ENCODE data around the gene SRMS. TPM values are rescaled to one million over a fixed set of nuclear protein-coding genes. Genes with fewer than 3 reads are reported as not detected.

The SRMS gene
- total and polyA plus RNA-seq, 3 donors from 2014 or later, result 0.19 to 0.42 (median 0.24) TPM

GRCh38 chr20:63568170-63568981 lies 20.8 kb upstream of the SRMS start:
- no peak for TF ChIP-seq CTCF (IDR thresholded peaks at IDR 0.05)
- TF ChIP-seq POLR2A (IDR thresholded peaks at IDR 0.05), result no peak
- Histone ChIP-seq H3K27ac (no peak overlapping the region), H3K4me3 (no peak overlapping the region), H3K27me3 (no peaks in the 10 kb centered on the region), H3K9me3 (no peaks in the 10 kb centered on the region), H3K36me3 (ENCODE audit: low read depth, missing control alignments) (no peaks in the 10 kb centered on the region), H3K4me1 (peaks cover 3% of the 10 kb centered on the region)
- intact Hi-C loops (cut with DNase I; ENCODE audit: low total_unique reads), result no loop called here
- WGBS, 2 donors, result 93 to 100% methylated on average over 2 to 42 of the region's 43 CpGs
- no peak for DNase-seq

GRCh38 chr20:63567386-63568169 lies 20.0 kb upstream of the SRMS start:
- no peak for TF ChIP-seq POLR2A (IDR thresholded peaks at IDR 0.05)
- TF ChIP-seq CTCF (IDR thresholded peaks at IDR 0.05), result no peak
- WGBS, 2 donors, result 87 to 91% methylated on average over 14 to 37 of the region's 37 CpGs
- Histone ChIP-seq H3K36me3 (ENCODE audit: low read depth, missing control alignments) (no peaks in the 10 kb centered on the region), H3K4me1 (no peaks in the 10 kb centered on the region), H3K9me3 (no peaks in the 10 kb centered on the region), H3K4me3 (no peak overlapping the region), H3K27me3 (no peaks in the 10 kb centered on the region), H3K27ac (no peak overlapping the region)
- intact Hi-C loops (cut with DNase I; ENCODE audit: low total_unique reads), result no loop called here
- no peak for DNase-seq

GRCh38 chr20:63567136-63567385 lies 19.5 kb upstream of the SRMS start:
- Histone ChIP-seq H3K4me3 (no peak overlapping the region), H3K36me3 (ENCODE audit: low read depth, missing control alignments) (no peaks in the 10 kb centered on the region), H3K27me3 (no peaks in the 10 kb centered on the region), H3K9me3 (no peaks in the 10 kb centered on the region), H3K4me1 (no peaks in the 10 kb centered on the region), H3K27ac (no peak overlapping the region)
- 85 to 87% methylated on average over 10 to 20 of the region's 22 CpGs for WGBS, 2 donors
- TF ChIP-seq POLR2A (IDR thresholded peaks at IDR 0.05), result no peak
- no peak for TF ChIP-seq CTCF (IDR thresholded peaks at IDR 0.05)
- DNase-seq, result no peak
- intact Hi-C loops (cut with DNase I; ENCODE audit: low total_unique reads), result no loop called here

GRCh38 chr20:63566395-63567135 lies 19.0 kb upstream of the SRMS start:
- Histone ChIP-seq H3K4me3 (no peak overlapping the region), H3K4me1 (no peaks in the 10 kb centered on the region), H3K27ac (no peak overlapping the region), H3K9me3 (no peaks in the 10 kb centered on the region), H3K27me3 (no peaks in the 10 kb centered on the region), H3K36me3 (ENCODE audit: low read depth, missing control alignments) (no peaks in the 10 kb centered on the region)
- intact Hi-C loops (cut with DNase I; ENCODE audit: low total_unique reads), result no loop called here
- no peak for TF ChIP-seq CTCF (IDR thresholded peaks at IDR 0.05)
- no peak for TF ChIP-seq POLR2A (IDR thresholded peaks at IDR 0.05)
- WGBS, 2 donors, result 92 to 95% methylated on average over 13 to 46 of the region's 46 CpGs
- no peak for DNase-seq

All from testis (tissue), 3 donors.